IMR-90 (cell line): ENCODE data around the gene KLHL11. TPM values are rescaled to one million over a fixed set of nuclear protein-coding genes. Genes with fewer than 3 reads are reported as not detected.
A peak's percentile ranks its signal among the peaks of the same experiment; 100 is the strongest.

Experiments used
- ATAC-seq: fragments of 200-7000 bp; cut with Tn5 transposase; 2 replicates; pipeline ENCODE4 v1.9.1; 2020; ENCODE audit warnings: low read depth, mild to moderate bottlenecking, moderate library complexity
- BruUV-seq: library from RNA; stranded (reverse); fragments of 400-500 nt; replicated peaks from 2 replicates; lab custom pipeline; 2021; lab: Mats Ljungman, UMichigan
- CTCF ChIA-PET: fragments of 300-600 bp; formaldehyde crosslinking; extraction: SDS; loops from one replicate; lab custom pipeline; 2021; ENCODE audit warnings: antibody characterized with exemption; lab: Yijun Ruan, JAX
- POLR2A ChIA-PET: fragments of 300-600 bp; sonication (Branson Sonifier 250); formaldehyde crosslinking; loops from one replicate; lab custom pipeline; 2022; ENCODE audit warnings: antibody characterized with exemption; ENCODE audit not compliant: unreplicated experiment; lab: Charles Lee
- DNase-seq: peaks from one replicate; pipeline ENCODE4 v3.0.0; 2013
- H2AFZ ChIP-seq: replicated peaks from 2 replicates; pipeline ENCODE3; 2013; ENCODE audit warnings: low read length, mild to moderate bottlenecking; ENCODE audit not compliant: poor library complexity
- H2AK5ac ChIP-seq: 2 replicates; pipeline ENCODE4 v1.6.1; 2013; ENCODE audit warnings: low read depth, low read length, inconsistent platforms
- H2AK9ac ChIP-seq: replicated peaks from 2 replicates; pipeline ENCODE3; 2013; ENCODE audit warnings: mild to moderate bottlenecking, low read depth, low read length, moderate library complexity; ENCODE audit not compliant: poor library complexity
- H2BK120ac ChIP-seq: 2 replicates; pipeline ENCODE4 v1.6.1; 2013; ENCODE audit warnings: low read depth, low read length, inconsistent platforms
- H2BK15ac ChIP-seq: 3 replicates; pipeline ENCODE4 v1.6.1; 2013; ENCODE audit warnings: low read depth, low read length, inconsistent platforms
- H2BK20ac ChIP-seq: 2 replicates; pipeline ENCODE4 v1.6.1; 2013; ENCODE audit warnings: low read depth, mild to moderate bottlenecking, inconsistent platforms, low read length, moderate library complexity
- H2BK5ac ChIP-seq: 2 replicates; pipeline ENCODE4 v1.6.1; 2013; ENCODE audit warnings: mild to moderate bottlenecking, low read depth, low read length, inconsistent platforms; ENCODE audit not compliant: poor library complexity, severe bottlenecking
- H3K14ac ChIP-seq: replicated peaks from 2 replicates; pipeline ENCODE4 v1.6.1; 2013; ENCODE audit warnings: low read depth, low read length, inconsistent platforms
- H3K18ac ChIP-seq: 2 replicates; pipeline ENCODE4 v1.6.1; 2013; ENCODE audit warnings: low read depth, low read length, control low read depth
- H3K23ac ChIP-seq: 2 replicates; pipeline ENCODE4 v1.6.1; 2013; ENCODE audit warnings: low read depth, low read length, inconsistent platforms
- H3K27ac ChIP-seq: 2 replicates; pipeline ENCODE4 v1.5.1; 2013; ENCODE audit warnings: mild to moderate bottlenecking, control low read depth, low read length; ENCODE audit not compliant: insufficient read depth
- H3K27me3 ChIP-seq: 2 replicates; pipeline ENCODE4 v1.6.1; 2013; ENCODE audit warnings: low read length; ENCODE audit not compliant: control insufficient read depth, insufficient read depth
- H3K36me3 ChIP-seq: 2 replicates; pipeline ENCODE4 v1.6.1; 2013; ENCODE audit warnings: low read length, mixed read lengths; ENCODE audit not compliant: control insufficient read depth, insufficient read depth
- H3K4ac ChIP-seq: 2 replicates; pipeline ENCODE4 v1.6.1; 2013; ENCODE audit warnings: low read depth, low read length, inconsistent platforms
- H3K4me1 ChIP-seq: 2 replicates; pipeline ENCODE4 v1.6.1; 2013; ENCODE audit warnings: low read length, mixed read lengths; ENCODE audit not compliant: control insufficient read depth, insufficient read depth
- H3K4me2 ChIP-seq: 2 replicates; pipeline ENCODE4 v1.6.1; 2013; ENCODE audit warnings: low read depth, mild to moderate bottlenecking, control low read depth, low read length, moderate library complexity
- H3K4me3 ChIP-seq: 2 replicates; pipeline ENCODE4 v1.5.1; 2013; ENCODE audit warnings: low read depth, mild to moderate bottlenecking, control low read depth, low read length, moderate library complexity; ENCODE audit not compliant: insufficient read depth
- H3K56ac ChIP-seq: 2 replicates; pipeline ENCODE4 v1.6.1; 2013; ENCODE audit warnings: low read length, inconsistent platforms; ENCODE audit not compliant: insufficient read depth; ENCODE audit errors: extremely low read depth
- H3K79me1 ChIP-seq, 2 experiments: 2 replicates each; pipeline ENCODE4 v1.6.1; 2013; ENCODE audit warnings: low read length in 2 of 2, inconsistent platforms in 1 of 2, low read depth in 1 of 2
- H3K9ac ChIP-seq: 2 replicates; pipeline ENCODE4 v1.6.1; 2013; ENCODE audit warnings: low read depth, low read length, control low read depth
- H3K9me1 ChIP-seq: 2 replicates; pipeline ENCODE4 v1.6.1; 2013; ENCODE audit warnings: low read length, inconsistent platforms; ENCODE audit not compliant: insufficient read depth
- H3K9me3 ChIP-seq: 2 replicates; pipeline ENCODE4 v1.6.1; 2013; ENCODE audit warnings: low read length; ENCODE audit not compliant: control insufficient read depth, insufficient read depth
- H4K20me1 ChIP-seq: 2 replicates; pipeline ENCODE4 v1.6.1; 2013; ENCODE audit warnings: low read length, inconsistent platforms; ENCODE audit not compliant: insufficient read depth
- H4K5ac ChIP-seq: 2 replicates; pipeline ENCODE4 v1.6.1; 2013; ENCODE audit warnings: mild to moderate bottlenecking, low read depth, low read length, control low read depth
- H4K8ac ChIP-seq, 2 experiments: 2 replicates each; pipeline ENCODE4 v1.6.1; 2013; ENCODE audit warnings: low read depth in 2 of 2, low read length in 2 of 2, control low read depth in 1 of 2, inconsistent platforms in 1 of 2
- H4K91ac ChIP-seq: 2 replicates; pipeline ENCODE4 v1.6.1; 2013; ENCODE audit warnings: low read depth, low read length, inconsistent platforms; ENCODE audit not compliant: insufficient read depth
- CTCF ChIP-seq: conservative IDR thresholded peaks from 2 replicates; pipeline ENCODE4 v1.5.1; 2012; ENCODE audit warnings: mild to moderate bottlenecking, low read depth, low read length, improper control_type of control experiment
- MAFK ChIP-seq: IDR thresholded peaks from 2 replicates; pipeline ENCODE4 v1.6.1; 2012; ENCODE audit warnings: low read depth, low read length, improper control_type of control experiment
- MAZ ChIP-seq: IDR thresholded peaks from 2 replicates; pipeline ENCODE4 v1.6.1; 2012; ENCODE audit warnings: low read depth, mild to moderate bottlenecking, low read length, improper control_type of control experiment, moderate library complexity, borderline replicate concordance
- MXI1 ChIP-seq: IDR thresholded peaks from 2 replicates; pipeline ENCODE4 v1.6.1; 2012; ENCODE audit warnings: low read depth, mild to moderate bottlenecking, low read length, moderate library complexity, borderline replicate concordance
- NFE2L2 ChIP-seq: fragments of 150-350 bp; IDR thresholded peaks from 2 replicates; pipeline ENCODE4 v1.6.1; 2016; ENCODE audit warnings: low read depth, mild to moderate bottlenecking, low read length
- POLR2A ChIP-seq: IDR thresholded peaks from 2 replicates; pipeline ENCODE4 v1.6.1; 2012; ENCODE audit warnings: mild to moderate bottlenecking, low read depth, low read length
- RAD21 ChIP-seq: IDR thresholded peaks from 2 replicates; pipeline ENCODE4 v1.6.1; 2012; ENCODE audit warnings: low read length, improper control_type of control experiment
- SMC3 ChIP-seq: fragments of 150-350 bp; IDR thresholded peaks from 2 replicates; pipeline ENCODE4 v1.6.1; 2016; ENCODE audit warnings: low read depth, mild to moderate bottlenecking, antibody characterized with exemption, low read length, moderate library complexity
- WGBS, 2 experiments: methylation state at CpG; one replicate each; pipeline versions ENCODE4 v1.1.5 to v1.1.7; 2013; ENCODE audit warnings: missing lambda C conversion rate in 2 of 2; ENCODE audit not compliant: insufficient read length in 1 of 2; ENCODE audit errors: extremely low coverage in 2 of 2; 5-methylcytosine and 5-hydroxymethylcytosine counted together
- dilution Hi-C: fragments of 300-500 bp; cut with HindIII; formaldehyde crosslinking; loops from one replicate; pipeline ENCODE4 v1.14.3; 2018; ENCODE audit warnings: low sequenced_read_pairs; ENCODE audit not compliant: unreplicated experiment
- in situ Hi-C: fragments of 300-500 bp; cut with MboI; formaldehyde crosslinking; loops from 3 replicates; pipeline ENCODE4 v1.14.3; 2019; ENCODE audit warnings: low sequenced_read_pairs, inconsistent platforms, mixed read lengths
- intact Hi-C: fragments of 100-400 bp; cut with micrococcal nuclease; formaldehyde crosslinking; loops from 2 replicates; pipeline ENCODE4 v1.10.0; 2022
- polyA plus RNA-seq, 3 experiments: library from polyadenylated mRNA; depleted of rRNA; stranded (reverse); fragments of >200 nt; gene quantifications; 2 replicates each; pipeline ENCODE4 v1.2.3, GENCODE V29; 2012; ENCODE audit warnings: low replicate concordance in 1 of 3
- total RNA-seq: library from RNA; depleted of rRNA; stranded (reverse); fragments of >200 nt; gene quantifications from 2 replicates; pipeline ENCODE4 v1.2.3, GENCODE V29; 2012
- TF ChIP-seq, protein P1 (sequence below): fragments of 150-350 bp; IDR thresholded peaks from 2 replicates; pipeline ENCODE4 v1.6.1; 2016; ENCODE audit warnings: low read depth, mild to moderate bottlenecking, low read length, moderate library complexity, borderline replicate concordance

The KLHL11 gene
- total and polyA plus RNA-seq, 2 of the 4 experiments (the other 2 are of a cell fraction): 4.1 to 38.5 TPM

DNA sequence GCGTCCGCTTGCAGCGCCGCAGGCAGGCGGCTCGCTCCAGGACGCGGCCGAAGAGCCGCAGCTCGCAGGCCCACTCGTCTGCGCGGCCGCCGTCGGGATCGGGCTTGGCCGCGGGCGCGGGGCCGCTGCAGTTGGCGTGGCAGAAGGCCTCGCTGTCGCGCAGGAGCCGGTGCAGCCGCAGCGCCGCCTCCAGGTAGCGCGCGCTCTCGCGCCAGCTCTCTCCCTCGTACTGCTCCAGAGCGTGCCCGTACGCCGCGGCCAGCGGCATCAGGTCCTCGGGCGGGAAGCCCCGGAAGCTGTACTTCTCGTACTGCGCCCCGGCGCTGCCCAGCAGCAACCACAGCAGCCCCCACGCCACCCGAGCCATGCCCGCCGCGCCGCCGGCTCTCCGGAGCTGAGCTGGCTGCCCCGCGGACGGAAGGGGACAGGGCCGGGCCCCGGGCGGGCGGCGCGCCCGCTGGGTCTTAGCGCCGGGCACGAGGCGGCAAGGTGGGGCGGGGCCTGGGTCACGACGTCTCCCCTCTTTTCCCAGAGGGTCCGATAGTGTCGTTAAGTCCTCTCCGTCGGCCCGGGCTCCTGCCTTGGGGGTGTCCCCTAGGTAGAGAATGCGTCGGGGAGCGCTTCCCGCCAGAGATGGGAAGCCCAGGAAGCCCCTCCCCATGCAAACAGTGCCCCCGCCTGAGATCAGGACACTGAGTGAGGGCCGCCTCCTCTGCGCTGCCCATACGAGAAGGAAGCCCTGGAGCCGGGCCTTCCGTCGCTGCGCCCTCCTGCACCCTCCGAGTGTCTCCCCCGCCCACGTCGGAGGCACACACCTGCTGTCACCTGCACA, 53.5 kb downstream of the KLHL11 start, which contains the start of gene P3H4:
Gene P3H4, minus strand, starts transcription at position 401 of the 832 bp plus-strand sequence. Its CDS starts 34 bp downstream, at position 367.
- in situ Hi-C loops: no loop called here
- peak within 1 kb of the TSS; percentile 92 to 94 for H4K8ac ChIP-seq
- peaks cover 30% of the 10 kb centered on the region for H3K9me1 ChIP-seq
- peak within 1 kb of the TSS; percentile 94 for H2BK5ac ChIP-seq
- H3K18ac ChIP-seq: peak within 1 kb of the TSS; percentile 71
- WGBS, 2 experiments: 0% methylated on average over 43 of the region's 96 CpGs; no CpG with 5 or more reads in 1 of the 2 experiments
- H3K4me3 ChIP-seq: peak within 1 kb of the TSS; percentile 88
- ChIA-PET POLR2A (interaction anchor here (0.6 kb wide), 2 partner anchors 103 to 154 kb away, joined by 3 to 6 read pairs; no protein-coding TSS in a partner anchor), CTCF (no interaction called here)
- peaks cover 40% of the 10 kb centered on the region for H4K20me1 ChIP-seq
- peak within 1 kb of the TSS; percentile 90 for H3K14ac ChIP-seq
- intact Hi-C loops: loop anchor here (1.0 to 2.0 kb wide), 3 partner anchors 53 to 147 kb away; partner anchors contain the start of genes ACLY and KLHL11
- H4K5ac ChIP-seq: peak within 1 kb of the TSS; percentile 62
- H3K4me1 ChIP-seq: peaks cover 20% of the 10 kb centered on the region
- no TSS peak for BruUV-seq
- peak within 1 kb of the TSS; percentile 95 for H2AK5ac ChIP-seq
- H3K36me3 ChIP-seq: peaks cover 16% of the 10 kb centered on the region
- peak within 1 kb of the TSS; percentile 96 for H3K9ac ChIP-seq
- peak; percentile 70 for ATAC-seq
- dilution Hi-C loops: no loop called here
- peak within 1 kb of the TSS; percentile 94 for H2AFZ ChIP-seq
- peak within 1 kb of the TSS; percentile 79 for H3K56ac ChIP-seq
- H2BK15ac ChIP-seq: peak within 1 kb of the TSS; percentile 98; the same call in 2 of the 3 replicates
- peak within 1 kb of the TSS; percentile 85 for H3K23ac ChIP-seq
- H3K4ac ChIP-seq: peak within 1 kb of the TSS; percentile 100
- peak within 1 kb of the TSS; percentile 95 for H4K91ac ChIP-seq
- peak; percentile 66 for TF ChIP-seq CTCF
- TF ChIP-seq POLR2A: 0 out of 2 replicates have a peak, but pooled peaks have one; percentile 30
- peak; percentile 62; the same call in 1 of the 2 replicates for TF ChIP-seq MXI1
- TF ChIP-seq MAZ: peak; percentile 82; the same call in 1 of the 2 replicates
- no peak for TF ChIP-seq NFE2L2
- TF ChIP-seq RAD21: peak; percentile 44
- TF ChIP-seq, protein P1, sequence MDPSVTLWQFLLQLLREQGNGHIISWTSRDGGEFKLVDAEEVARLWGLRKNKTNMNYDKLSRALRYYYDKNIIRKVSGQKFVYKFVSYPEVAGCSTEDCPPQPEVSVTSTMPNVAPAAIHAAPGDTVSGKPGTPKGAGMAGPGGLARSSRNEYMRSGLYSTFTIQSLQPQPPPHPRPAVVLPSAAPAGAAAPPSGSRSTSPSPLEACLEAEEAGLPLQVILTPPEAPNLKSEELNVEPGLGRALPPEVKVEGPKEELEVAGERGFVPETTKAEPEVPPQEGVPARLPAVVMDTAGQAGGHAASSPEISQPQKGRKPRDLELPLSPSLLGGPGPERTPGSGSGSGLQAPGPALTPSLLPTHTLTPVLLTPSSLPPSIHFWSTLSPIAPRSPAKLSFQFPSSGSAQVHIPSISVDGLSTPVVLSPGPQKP: no peak
- peak; percentile 30 for TF ChIP-seq SMC3
- no peak for TF ChIP-seq MAFK
- DNase-seq: peak; percentile 80
- no peaks in the 10 kb centered on the region for H3K9me3 ChIP-seq
- no peaks in the 10 kb centered on the region for H3K27me3 ChIP-seq
- peaks cover 18 to 83% of the 10 kb centered on the region in 2 experiments for H3K79me1 ChIP-seq
- peak within 1 kb of the TSS; percentile 88 for H3K4me2 ChIP-seq
- H2AK9ac ChIP-seq: peak within 1 kb of the TSS; percentile 100
- peak within 1 kb of the TSS; percentile 87 for H2BK120ac ChIP-seq
- peak within 1 kb of the TSS; percentile 93 for H3K27ac ChIP-seq
- H2BK20ac ChIP-seq: peak within 1 kb of the TSS; percentile 72; the same call in 1 of the 2 replicates
